Parathyroid adenoma (tissue), 2 donors: ENCODE measurements around the gene FSTL3.
"Not testable (repeated sequence)": the region's sequence is repeated elsewhere in the genome, so short reads cannot be mapped to it uniquely, and the experiment has no call there.

Source experiments
- H2AFZ ChIP-seq: fragments of 300-600 bp; sonication (generic); one replicate; pipeline ENCODE4 v1.7.0; 2017; ENCODE audit warnings: antibody characterized with exemption, mild to moderate bottlenecking
- H3K27ac ChIP-seq: fragments of 300-600 bp; sonication (generic); one replicate; pipeline ENCODE4 v1.7.0; 2017
- H3K27me3 ChIP-seq: fragments of 300-600 bp; sonication (generic); one replicate; pipeline ENCODE4 v1.7.0; 2017; ENCODE audit warnings: low read length; ENCODE audit not compliant: control insufficient read depth, insufficient read depth
- H3K36me3 ChIP-seq: fragments of 300-600 bp; sonication (generic); one replicate; pipeline ENCODE4 v1.7.0; 2017; ENCODE audit warnings: low read length; ENCODE audit not compliant: control insufficient read depth, insufficient read depth
- H3K4me1 ChIP-seq: fragments of 300-600 bp; sonication (generic); one replicate; pipeline ENCODE4 v1.7.0; 2017; ENCODE audit warnings: control low read depth
- H3K4me2 ChIP-seq: fragments of 300-600 bp; sonication (generic); one replicate; pipeline ENCODE4 v1.7.0; 2017; ENCODE audit warnings: low read length
- H3K4me3 ChIP-seq: fragments of 300-600 bp; sonication (generic); one replicate; pipeline ENCODE4 v1.7.0; 2017; ENCODE audit warnings: low read depth, low read length
- H3K79me2 ChIP-seq: fragments of 300-600 bp; sonication (generic); one replicate; pipeline ENCODE4 v1.7.0; 2017; ENCODE audit warnings: control low read depth
- H3K9ac ChIP-seq: fragments of 300-600 bp; sonication (generic); one replicate; pipeline ENCODE4 v1.7.0; 2017; ENCODE audit warnings: mild to moderate bottlenecking
- H3K9me3 ChIP-seq: fragments of 300-600 bp; sonication (generic); one replicate; pipeline ENCODE4 v1.7.0; 2017; ENCODE audit warnings: low read length; ENCODE audit not compliant: control insufficient read depth
- CTCF ChIP-seq: fragments of 300-600 bp; sonication (generic); IDR thresholded peaks from one replicate; pipeline ENCODE4 v1.7.0; 2017; ENCODE audit warnings: antibody characterized with exemption, mild to moderate bottlenecking
- donor health status: primary hyperparathyroidism.

FSTL3 gene

GRCh38 chr19:664913-665443 is 11.2 kb upstream of the FSTL3 start:
- peak overlapping the region; percentile 31 for H3K4me3 ChIP-seq
- peak overlapping the region; percentile 9 for H2AFZ ChIP-seq
- H3K9ac ChIP-seq: no peak overlapping the region

GRCh38 chr19:666985-667573 is 9.1 kb upstream of the FSTL3 start:
- not testable (repeated sequence) for H3K9ac ChIP-seq, H2AFZ ChIP-seq, H3K4me2 ChIP-seq, H3K27ac ChIP-seq, H3K4me3 ChIP-seq, H3K79me2 ChIP-seq, H3K4me1 ChIP-seq, H3K36me3 ChIP-seq, H3K9me3 ChIP-seq, H3K27me3 ChIP-seq

More at GRCh38 chr19:664913-665443, 11.2 kb upstream of the FSTL3 start:
- Histone ChIP-seq H3K9me3 (no peaks in the 10 kb centered on the region), H3K27ac (no peak overlapping the region), H3K4me2 (peak overlapping the region; percentile 67), H3K4me1 (peaks cover 12% of the 10 kb centered on the region), H3K27me3 (no peaks in the 10 kb centered on the region), H3K79me2 (peaks cover 27% of the 10 kb centered on the region), H3K36me3 (no peaks in the 10 kb centered on the region)
- TF ChIP-seq CTCF: peak; percentile 94

- not testable (repeated sequence) for H3K9me3 ChIP-seq, H3K36me3 ChIP-seq, H2AFZ ChIP-seq, H3K4me2 ChIP-seq, H3K27me3 ChIP-seq, H3K27ac ChIP-seq, H3K4me3 ChIP-seq, H3K79me2 ChIP-seq, H3K4me1 ChIP-seq, H3K9ac ChIP-seq
These were observed 7.3 kb upstream of the FSTL3 start for GRCh38 chr19:668675-669434.

- Histone ChIP-seq H3K27me3 (no peaks in the 10 kb centered on the region), H3K79me2 (no peaks in the 10 kb centered on the region), H3K4me1 (no peaks in the 10 kb centered on the region), H3K4me3 (no peak overlapping the region), H3K27ac (no peak overlapping the region), H3K9me3 (no peaks in the 10 kb centered on the region), H3K36me3 (no peaks in the 10 kb centered on the region), H3K9ac (no peak overlapping the region), H2AFZ (no peak overlapping the region), H3K4me2 (no peak overlapping the region)
- no peak for TF ChIP-seq CTCF
These were observed 5.5 kb upstream of the FSTL3 start for GRCh38 chr19:670609-671075.

- no peaks in the 10 kb centered on the region for H3K79me2 ChIP-seq
- no peaks in the 10 kb centered on the region for H3K36me3 ChIP-seq
- H3K4me1 ChIP-seq: peaks cover 4% of the 10 kb centered on the region
- TF ChIP-seq CTCF: no peak
- H3K4me3 ChIP-seq: no peak overlapping the region
- H3K9me3 ChIP-seq: no peaks in the 10 kb centered on the region
- H3K27me3 ChIP-seq: no peaks in the 10 kb centered on the region
- no peak overlapping the region for H3K27ac ChIP-seq
- H3K9ac ChIP-seq: no peak overlapping the region
- H3K4me2 ChIP-seq: no peak overlapping the region
- no peak overlapping the region for H2AFZ ChIP-seq
These were observed 1.7 kb upstream of the FSTL3 start for GRCh38 chr19:674282-675151.
